ENCODE data around the gene ACTG2.

ACTG2 gene

GRCh38 chr2:73963385-73964120, 70.7 kb downstream of the ACTG2 start:
- Mint-ChIP-seq H3K4me1 (no peaks in the 10 kb centered on the region), H3K27ac (no peak overlapping the region), H3K36me3 (ENCODE audit: low read depth) (peaks cover 31% of the 10 kb centered on the region)

GRCh38 chr2:73964223-73964622, 71.4 kb downstream of the ACTG2 start:
- H3K4me1 Mint-ChIP-seq: no peaks in the 10 kb centered on the region
- H3K27me3 Mint-ChIP-seq (ENCODE audit: low read depth): no peaks in the 10 kb centered on the region
- no peak overlapping the region for H3K4me3 Mint-ChIP-seq
- TF ChIP-seq CTCF (IDR thresholded peaks at IDR 0.05; ENCODE audit: unreplicated experiment in 3 of 3): no peak
- peaks cover 24% of the 10 kb centered on the region for H3K36me3 Mint-ChIP-seq (ENCODE audit: low read depth)
- peaks cover 10% of the 10 kb centered on the region for H3K9me3 Mint-ChIP-seq
- H3K27ac Mint-ChIP-seq: no peak overlapping the region

More at GRCh38 chr2:73963385-73964120, 70.7 kb downstream of the ACTG2 start:
- H3K4me3 Mint-ChIP-seq: no peak overlapping the region
- H3K27me3 Mint-ChIP-seq (ENCODE audit: low read depth): no peaks in the 10 kb centered on the region
- H3K9me3 Mint-ChIP-seq: peaks cover 10% of the 10 kb centered on the region
- no peak for TF ChIP-seq CTCF (IDR thresholded peaks at IDR 0.05; ENCODE audit: unreplicated experiment in 3 of 3)

- no peak overlapping the region for H3K27ac Mint-ChIP-seq
- no peak overlapping the region for H3K4me3 Mint-ChIP-seq
- peaks cover 17% of the 10 kb centered on the region for H3K36me3 Mint-ChIP-seq (ENCODE audit: low read depth)
- H3K27me3 Mint-ChIP-seq (ENCODE audit: low read depth): no peaks in the 10 kb centered on the region
- H3K9me3 Mint-ChIP-seq: peaks cover 10% of the 10 kb centered on the region
- TF ChIP-seq CTCF (IDR thresholded peaks at IDR 0.05; ENCODE audit: unreplicated experiment in 3 of 3): no peak
- no peaks in the 10 kb centered on the region for H3K4me1 Mint-ChIP-seq
Measured at GRCh38 chr2:73965053-73965452, 72.2 kb downstream of the ACTG2 start.

GRCh38 chr2:73968357-73968937, 75.6 kb downstream of the ACTG2 start:
- no peak overlapping the region for H3K4me3 Mint-ChIP-seq
- no peak for TF ChIP-seq CTCF (IDR thresholded peaks at IDR 0.05; ENCODE audit: unreplicated experiment in 3 of 3)
- H3K36me3 Mint-ChIP-seq (ENCODE audit: low read depth): no peaks in the 10 kb centered on the region
- H3K9me3 Mint-ChIP-seq: no peaks in the 10 kb centered on the region
- H3K27me3 Mint-ChIP-seq (ENCODE audit: low read depth): no peaks in the 10 kb centered on the region
- H3K27ac Mint-ChIP-seq: no peak overlapping the region
- no peaks in the 10 kb centered on the region for H3K4me1 Mint-ChIP-seq

- no peaks in the 10 kb centered on the region for H3K36me3 Mint-ChIP-seq (ENCODE audit: low read depth)
- H3K27ac Mint-ChIP-seq: no peak overlapping the region
- H3K4me3 Mint-ChIP-seq: no peak overlapping the region
- H3K4me1 Mint-ChIP-seq: no peaks in the 10 kb centered on the region
- H3K9me3 Mint-ChIP-seq: no peaks in the 10 kb centered on the region
- TF ChIP-seq CTCF (IDR thresholded peaks at IDR 0.05; ENCODE audit: unreplicated experiment in 3 of 3): no peak
- H3K27me3 Mint-ChIP-seq (ENCODE audit: low read depth): no peaks in the 10 kb centered on the region
Measured at GRCh38 chr2:73969356-73969755, 76.5 kb downstream of the ACTG2 start.
